GM04503 (cell line): ENCODE measurements around the gene CNDP1.

Experiments
- DNase-seq: peaks from one replicate; pipeline ENCODE4 v3.0.0-alpha.2; 2012; ENCODE audit warnings: low read depth

CNDP1 gene

DNA sequence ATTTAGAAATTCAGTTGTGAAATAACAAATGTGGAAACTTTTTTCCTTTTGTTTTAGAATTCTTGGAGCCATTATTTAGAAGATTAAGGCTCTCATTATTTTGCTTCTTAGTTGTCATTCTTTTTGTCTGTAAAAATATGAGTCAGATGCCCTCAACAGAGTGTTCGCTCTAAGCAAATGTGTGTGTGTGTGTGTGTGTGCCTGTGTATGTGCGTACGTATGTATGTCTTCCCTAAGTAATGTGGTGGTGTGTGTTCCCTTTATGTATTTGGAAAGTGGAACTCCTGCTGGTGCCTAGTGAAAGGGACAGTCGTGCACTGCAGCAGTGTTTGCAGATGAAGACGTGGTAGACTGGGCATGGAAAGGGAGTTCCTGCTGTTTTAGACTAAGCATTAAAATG lies 90.9 kb downstream of the CNDP1 start:
- DNase-seq = no peak

DNA sequence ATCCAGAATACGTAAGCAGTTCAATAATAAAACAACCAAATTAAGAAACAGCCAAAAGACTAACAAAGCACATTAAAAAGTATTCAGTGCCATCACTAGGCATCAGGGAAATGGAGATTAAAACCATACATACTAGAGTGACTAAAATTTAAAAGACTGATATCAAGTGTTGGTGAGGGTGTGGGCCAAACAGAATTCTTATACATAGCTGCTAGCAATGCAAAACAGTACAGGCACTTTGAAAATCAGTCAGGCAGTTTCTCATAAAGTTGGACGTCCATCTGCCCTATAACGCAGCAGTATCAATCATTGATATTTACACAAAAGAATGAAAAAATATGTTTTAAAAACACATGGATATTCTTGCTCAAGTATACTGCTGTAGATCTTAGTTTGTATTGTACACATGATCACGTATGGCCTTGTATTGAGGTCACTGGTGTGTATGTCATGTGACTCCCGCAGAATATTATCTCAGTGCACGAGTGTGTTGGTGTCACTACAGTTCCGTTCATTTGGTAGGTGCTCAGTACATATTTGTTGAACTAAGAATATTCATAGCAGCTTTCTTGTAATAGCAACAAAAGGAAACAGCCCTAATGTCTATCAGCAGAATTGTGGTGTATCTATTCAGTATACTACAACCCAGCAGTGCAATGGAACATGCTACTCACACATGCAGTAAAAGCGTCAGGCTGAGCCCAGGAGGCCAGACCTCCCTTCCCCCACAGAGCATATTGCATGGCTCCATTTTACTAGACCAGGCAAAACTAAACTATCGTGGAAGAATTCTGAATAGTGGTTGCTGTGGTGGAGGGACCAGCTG lies 92.0 kb downstream of the CNDP1 start:
- no peak for DNase-seq

DNA sequence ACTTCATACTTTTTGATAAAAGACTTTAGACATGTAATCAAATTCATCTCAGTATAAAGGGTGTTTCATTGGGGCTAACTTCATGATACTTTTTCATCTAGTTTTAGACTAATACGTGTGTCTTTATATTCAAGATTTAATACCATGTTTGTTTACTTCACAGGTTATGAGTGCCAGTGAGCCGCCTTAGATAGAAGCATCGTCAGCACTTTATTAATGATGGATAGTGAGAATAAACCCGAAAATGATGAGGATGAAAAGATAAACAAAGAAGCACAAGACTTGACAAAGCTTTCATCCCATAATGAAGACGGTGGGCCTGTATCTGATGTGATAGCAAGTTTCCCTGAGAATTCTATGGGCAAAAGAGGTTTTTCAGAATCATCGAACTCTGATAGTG lies 96.5 kb downstream of the CNDP1 start:
- DNase-seq = no peak

DNA sequence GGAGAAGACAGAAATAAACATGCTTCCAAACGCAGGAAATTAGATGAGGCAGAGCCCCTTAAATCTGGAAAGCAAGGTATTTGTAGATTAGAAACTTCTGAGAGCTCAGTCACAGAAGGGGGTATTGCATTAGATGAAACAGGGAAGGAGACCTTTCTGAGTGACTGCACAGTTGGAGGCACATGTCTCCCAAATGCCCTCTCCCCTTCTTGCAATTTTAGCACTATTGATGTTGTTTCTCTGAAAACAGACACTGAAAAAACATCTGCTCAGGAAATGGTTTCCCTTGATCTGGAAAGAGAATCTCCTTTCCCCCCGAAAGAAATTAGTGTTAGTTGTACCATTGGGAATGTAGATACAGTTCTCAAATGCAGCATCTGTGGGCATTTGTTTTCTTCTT lies 96.9 kb downstream of the CNDP1 start:
- DNase-seq = no peak

DNA sequence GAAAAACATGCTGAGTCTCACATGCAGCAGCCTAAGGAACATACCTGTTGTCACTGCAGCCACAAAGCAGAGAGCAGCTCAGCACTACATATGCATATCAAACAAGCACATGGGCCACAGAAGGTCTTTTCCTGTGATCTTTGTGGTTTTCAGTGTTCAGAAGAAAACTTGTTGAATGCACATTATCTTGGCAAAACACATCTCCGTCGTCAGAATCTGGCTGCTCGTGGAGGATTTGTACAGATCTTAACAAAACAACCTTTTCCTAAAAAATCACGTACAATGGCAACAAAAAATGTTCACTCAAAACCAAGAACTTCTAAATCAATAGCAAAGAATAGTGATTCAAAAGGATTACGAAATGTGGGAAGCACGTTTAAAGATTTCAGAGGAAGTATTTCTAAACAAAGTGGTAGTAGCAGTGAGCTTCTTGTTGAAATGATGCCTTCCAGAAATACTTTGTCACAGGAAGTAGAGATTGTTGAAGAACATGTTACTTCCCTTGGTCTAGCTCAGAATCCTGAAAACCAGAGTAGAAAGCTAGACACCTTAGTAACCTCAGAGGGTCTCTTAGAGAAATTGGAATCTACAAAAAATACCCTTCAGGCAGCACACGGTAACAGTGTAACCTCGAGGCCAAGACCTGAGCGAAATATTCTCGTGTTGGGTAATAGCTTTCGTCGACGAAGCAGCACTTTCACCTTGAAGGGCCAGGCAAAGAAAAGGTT lies 97.5 kb downstream of the CNDP1 start:
- DNase-seq = peak; percentile 45

DNA sequence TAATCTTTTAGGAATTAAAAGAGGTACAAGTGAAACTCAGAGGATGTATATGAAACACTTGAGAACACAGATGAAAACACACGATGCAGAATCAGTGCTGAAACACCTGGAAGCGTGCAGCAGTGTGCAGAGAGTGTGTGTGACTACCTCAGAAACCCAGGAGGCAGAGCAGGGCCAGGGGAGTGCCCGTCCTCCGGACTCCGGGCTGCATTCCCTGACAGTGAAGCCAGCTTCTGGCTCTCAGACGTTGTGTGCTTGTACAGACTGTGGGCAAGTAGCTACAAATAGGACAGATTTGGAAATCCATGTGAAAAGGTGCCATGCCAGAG lies 98.0 kb downstream of the CNDP1 start:
- DNase-seq = no peak

DNA sequence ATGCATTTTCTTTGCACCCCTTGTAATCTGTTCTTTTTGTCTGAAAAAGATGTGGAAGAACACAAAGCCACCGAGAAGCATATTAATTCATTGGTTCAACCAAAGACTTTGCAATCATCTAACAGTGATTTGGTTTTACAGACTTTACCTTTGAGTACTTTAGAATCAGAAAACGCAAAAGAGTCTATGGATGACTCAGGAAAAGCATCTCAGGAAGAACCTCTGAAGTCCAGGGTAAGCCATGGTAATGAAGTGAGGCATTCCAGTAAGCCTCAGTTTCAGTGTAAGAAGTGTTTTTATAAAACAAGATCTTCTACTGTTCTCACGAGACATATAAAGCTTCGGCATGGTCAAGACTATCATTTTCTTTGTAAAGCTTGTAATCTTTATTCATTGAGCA lies 98.6 kb downstream of the CNDP1 start:
- DNase-seq = no peak

DNA sequence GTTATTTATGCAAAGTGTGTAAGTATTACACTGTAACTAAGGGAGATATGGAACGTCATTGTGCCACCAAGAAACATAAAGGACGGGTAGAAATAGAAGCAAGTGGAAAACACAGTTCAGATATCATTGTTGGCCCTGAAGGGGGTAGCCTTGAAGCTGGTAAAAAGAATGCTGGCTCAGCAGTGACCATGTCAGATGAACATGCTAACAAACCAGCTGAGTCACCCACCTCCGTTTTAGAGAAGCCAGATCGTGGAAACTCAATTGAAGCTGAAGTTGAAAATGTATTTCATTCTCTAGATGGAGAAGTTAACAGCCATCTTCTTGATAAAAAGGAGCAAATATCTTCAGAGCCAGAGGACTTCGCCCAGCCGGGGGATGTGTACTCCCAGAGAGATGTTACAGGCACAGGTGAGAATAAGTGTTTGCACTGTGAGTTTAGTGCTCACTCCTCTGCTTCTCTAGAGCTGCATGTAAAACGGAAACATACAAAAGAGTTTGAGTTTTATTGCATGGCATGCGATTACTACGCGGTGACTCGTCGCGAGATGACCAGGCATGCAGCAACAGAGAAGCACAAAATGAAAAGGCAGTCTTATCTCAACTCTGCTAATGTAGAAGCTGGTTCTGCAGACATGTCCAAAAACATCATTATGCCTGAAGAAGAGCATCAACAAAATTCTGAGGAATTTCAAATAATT lies 99.5 kb downstream of the CNDP1 start:
- no peak for DNase-seq

DNA sequence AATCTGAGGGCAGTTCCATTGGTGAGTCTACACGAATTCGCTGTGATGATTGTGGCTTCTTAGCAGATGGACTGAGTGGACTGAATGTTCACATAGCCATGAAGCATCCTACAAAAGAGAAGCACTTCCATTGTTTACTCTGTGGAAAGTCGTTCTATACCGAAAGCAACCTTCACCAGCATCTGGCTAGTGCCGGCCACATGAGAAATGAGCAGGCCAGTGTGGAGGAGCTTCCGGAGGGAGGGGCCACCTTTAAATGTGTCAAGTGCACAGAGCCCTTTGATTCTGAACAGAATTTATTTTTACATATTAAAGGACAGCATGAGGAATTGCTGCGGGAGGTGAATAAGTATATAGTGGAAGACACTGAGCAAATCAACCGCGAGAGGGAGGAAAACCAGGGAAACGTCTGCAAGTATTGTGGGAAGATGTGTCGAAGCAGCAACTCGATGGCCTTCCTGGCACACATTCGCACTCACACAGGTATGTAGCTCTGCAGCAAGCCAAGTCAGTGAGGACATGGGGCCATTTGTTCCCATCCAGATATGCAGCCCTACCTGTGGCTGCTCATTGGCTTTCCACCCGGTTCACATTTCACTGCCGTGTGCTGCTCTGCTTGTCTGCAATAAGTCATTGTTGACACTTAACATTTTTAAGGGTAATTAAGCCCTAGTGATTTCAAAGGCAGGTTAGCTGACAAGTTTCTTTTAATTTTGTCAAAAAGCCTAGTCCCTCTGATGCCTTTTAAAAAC lies 101.1 kb downstream of the CNDP1 start:
- no peak for DNase-seq
